Parathyroid adenoma (tissue), 2 donors: ENCODE measurements around the gene TTN.
A peak's percentile ranks its signal among the peaks of the same experiment; 100 is the strongest.
"Not testable (repeated sequence)": the region's sequence is repeated elsewhere in the genome, so short reads cannot be mapped to it uniquely, and the experiment has no call there.

Source experiments
- H2AFZ ChIP-seq: fragments of 300-600 bp; sonication (generic); one replicate; pipeline ENCODE4 v1.7.0; 2017; ENCODE audit warnings: antibody characterized with exemption, mild to moderate bottlenecking
- H3K27ac ChIP-seq: fragments of 300-600 bp; sonication (generic); one replicate; pipeline ENCODE4 v1.7.0; 2017
- H3K27me3 ChIP-seq: fragments of 300-600 bp; sonication (generic); one replicate; pipeline ENCODE4 v1.7.0; 2017; ENCODE audit warnings: low read length; ENCODE audit not compliant: control insufficient read depth, insufficient read depth
- H3K36me3 ChIP-seq: fragments of 300-600 bp; sonication (generic); one replicate; pipeline ENCODE4 v1.7.0; 2017; ENCODE audit warnings: low read length; ENCODE audit not compliant: control insufficient read depth, insufficient read depth
- H3K4me1 ChIP-seq: fragments of 300-600 bp; sonication (generic); one replicate; pipeline ENCODE4 v1.7.0; 2017; ENCODE audit warnings: control low read depth
- H3K4me2 ChIP-seq: fragments of 300-600 bp; sonication (generic); one replicate; pipeline ENCODE4 v1.7.0; 2017; ENCODE audit warnings: low read length
- H3K4me3 ChIP-seq: fragments of 300-600 bp; sonication (generic); one replicate; pipeline ENCODE4 v1.7.0; 2017; ENCODE audit warnings: low read depth, low read length
- H3K79me2 ChIP-seq: fragments of 300-600 bp; sonication (generic); one replicate; pipeline ENCODE4 v1.7.0; 2017; ENCODE audit warnings: control low read depth
- H3K9ac ChIP-seq: fragments of 300-600 bp; sonication (generic); one replicate; pipeline ENCODE4 v1.7.0; 2017; ENCODE audit warnings: mild to moderate bottlenecking
- H3K9me3 ChIP-seq: fragments of 300-600 bp; sonication (generic); one replicate; pipeline ENCODE4 v1.7.0; 2017; ENCODE audit warnings: low read length; ENCODE audit not compliant: control insufficient read depth
- TF ChIP-seq, protein P1 (sequence below): fragments of 300-600 bp; sonication (generic); IDR thresholded peaks from one replicate; pipeline ENCODE4 v1.7.0; 2017; ENCODE audit warnings: antibody characterized with exemption, mild to moderate bottlenecking
- donor health status: primary hyperparathyroidism.

TTN gene

DNA sequence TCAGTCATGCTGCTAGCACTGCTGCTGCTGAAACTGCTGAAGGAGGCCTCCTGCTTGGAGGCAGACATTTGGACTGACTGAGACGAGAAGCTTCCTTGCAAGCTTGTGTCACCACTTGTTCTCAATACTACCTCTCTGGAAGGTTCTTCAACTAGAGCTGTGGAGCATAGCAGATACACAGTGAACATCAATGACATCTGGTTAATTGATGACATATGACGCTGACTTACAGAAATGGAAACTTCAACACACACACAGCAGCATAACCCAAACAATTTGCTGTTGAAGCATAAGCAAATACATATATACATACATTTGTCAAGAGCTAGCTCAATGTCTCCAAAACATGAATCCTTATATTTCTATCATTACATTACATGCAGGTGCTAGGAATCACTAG, 279.6 kb downstream of the TTN start:
- no peak overlapping the region for H3K27ac ChIP-seq

DNA sequence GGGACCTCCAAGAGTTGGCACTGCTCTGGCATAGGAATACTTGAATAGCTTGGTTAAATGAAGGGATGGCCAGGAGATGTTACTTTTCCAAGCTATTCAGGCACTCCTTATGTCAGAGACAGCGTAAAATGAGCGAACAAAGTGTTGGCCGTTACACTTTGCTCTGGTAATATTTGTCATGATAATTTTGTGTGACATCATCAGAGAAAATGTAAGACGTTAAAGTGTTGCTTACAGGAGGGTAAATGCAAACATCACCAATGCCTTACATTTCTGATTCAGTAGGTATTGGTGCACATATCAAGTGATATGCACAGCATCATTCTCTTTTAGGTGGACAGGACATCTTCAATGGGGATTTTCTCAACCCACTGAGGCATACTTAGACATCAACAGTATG, 281.0 kb downstream of the TTN start:
- Histone ChIP-seq H3K27ac (no peak overlapping the region), H3K27me3 (no peaks in the 10 kb centered on the region), H2AFZ (no peak overlapping the region), H3K4me3 (no peak overlapping the region), H3K79me2 (no peaks in the 10 kb centered on the region), H3K4me1 (no peaks in the 10 kb centered on the region), H3K9me3 (no peaks in the 10 kb centered on the region), H3K4me2 (no peak overlapping the region), H3K36me3 (no peaks in the 10 kb centered on the region), H3K9ac (no peak overlapping the region)
- TF ChIP-seq, protein P1, sequence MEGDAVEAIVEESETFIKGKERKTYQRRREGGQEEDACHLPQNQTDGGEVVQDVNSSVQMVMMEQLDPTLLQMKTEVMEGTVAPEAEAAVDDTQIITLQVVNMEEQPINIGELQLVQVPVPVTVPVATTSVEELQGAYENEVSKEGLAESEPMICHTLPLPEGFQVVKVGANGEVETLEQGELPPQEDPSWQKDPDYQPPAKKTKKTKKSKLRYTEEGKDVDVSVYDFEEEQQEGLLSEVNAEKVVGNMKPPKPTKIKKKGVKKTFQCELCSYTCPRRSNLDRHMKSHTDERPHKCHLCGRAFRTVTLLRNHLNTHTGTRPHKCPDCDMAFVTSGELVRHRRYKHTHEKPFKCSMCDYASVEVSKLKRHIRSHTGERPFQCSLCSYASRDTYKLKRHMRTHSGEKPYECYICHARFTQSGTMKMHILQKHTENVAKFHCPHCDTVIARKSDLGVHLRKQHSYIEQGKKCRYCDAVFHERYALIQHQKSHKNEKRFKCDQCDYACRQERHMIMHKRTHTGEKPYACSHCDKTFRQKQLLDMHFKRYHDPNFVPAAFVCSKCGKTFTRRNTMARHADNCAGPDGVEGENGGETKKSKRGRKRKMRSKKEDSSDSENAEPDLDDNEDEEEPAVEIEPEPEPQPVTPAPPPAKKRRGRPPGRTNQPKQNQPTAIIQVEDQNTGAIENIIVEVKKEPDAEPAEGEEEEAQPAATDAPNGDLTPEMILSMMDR: no peak

More for the DNA sequence above, 279.6 kb downstream of the TTN start:
- H3K36me3 ChIP-seq: no peaks in the 10 kb centered on the region
- TF ChIP-seq, protein P1: no peak
- no peaks in the 10 kb centered on the region for H3K9me3 ChIP-seq
- H3K4me3 ChIP-seq: no peak overlapping the region
- no peak overlapping the region for H3K4me2 ChIP-seq
- H3K27me3 ChIP-seq: no peaks in the 10 kb centered on the region
- no peak overlapping the region for H2AFZ ChIP-seq
- H3K9ac ChIP-seq: no peak overlapping the region
- no peaks in the 10 kb centered on the region for H3K79me2 ChIP-seq
- H3K4me1 ChIP-seq: no peaks in the 10 kb centered on the region

DNA sequence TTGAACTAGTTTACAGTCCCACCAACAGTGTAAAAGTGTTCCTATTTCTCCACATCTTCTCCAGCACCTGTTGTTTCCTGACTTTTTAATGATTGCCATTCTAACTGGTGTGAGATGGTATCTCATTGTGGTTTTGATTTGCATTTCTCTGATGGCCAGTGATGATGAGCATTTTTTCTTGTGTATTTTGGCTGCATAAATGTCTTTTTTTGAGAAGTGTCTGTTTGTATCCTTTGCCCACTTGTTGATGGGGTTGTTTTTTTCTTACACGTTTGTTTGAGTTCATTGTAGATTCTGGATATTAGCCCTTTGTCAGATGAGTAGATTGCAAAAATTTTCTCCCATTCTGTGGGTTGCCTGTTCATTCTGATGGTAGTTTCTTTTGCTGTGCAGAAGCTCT, 281.8 kb downstream of the TTN start:
- not testable (repeated sequence) for H3K9ac ChIP-seq, H3K4me2 ChIP-seq, H3K79me2 ChIP-seq, H3K4me1 ChIP-seq, H3K36me3 ChIP-seq, H3K9me3 ChIP-seq, H3K27ac ChIP-seq, H3K27me3 ChIP-seq, H2AFZ ChIP-seq, H3K4me3 ChIP-seq

DNA sequence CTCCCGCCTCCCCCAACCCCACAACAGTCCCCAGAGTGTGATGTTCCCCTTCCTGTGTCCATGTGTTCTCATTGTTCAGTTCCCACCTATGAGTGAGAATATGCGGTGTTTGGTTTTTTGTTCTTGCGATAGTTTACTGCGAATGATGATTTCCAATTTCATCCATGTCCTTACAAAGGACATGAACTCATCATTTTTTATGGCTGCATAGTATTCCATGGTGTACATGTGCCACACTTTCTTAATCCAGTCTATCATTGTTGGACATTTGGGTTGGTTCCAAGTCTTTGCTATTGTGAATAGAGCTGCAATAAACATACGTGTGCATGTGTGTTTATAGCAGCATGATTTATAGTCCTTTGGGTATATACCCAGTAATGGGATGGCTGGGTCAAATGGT, 282.2 kb downstream of the TTN start:
- not testable (repeated sequence) for H3K9ac ChIP-seq, H3K9me3 ChIP-seq, H3K27me3 ChIP-seq, H3K4me1 ChIP-seq, H3K27ac ChIP-seq, H2AFZ ChIP-seq, H3K36me3 ChIP-seq, H3K4me2 ChIP-seq, H3K79me2 ChIP-seq, H3K4me3 ChIP-seq

DNA sequence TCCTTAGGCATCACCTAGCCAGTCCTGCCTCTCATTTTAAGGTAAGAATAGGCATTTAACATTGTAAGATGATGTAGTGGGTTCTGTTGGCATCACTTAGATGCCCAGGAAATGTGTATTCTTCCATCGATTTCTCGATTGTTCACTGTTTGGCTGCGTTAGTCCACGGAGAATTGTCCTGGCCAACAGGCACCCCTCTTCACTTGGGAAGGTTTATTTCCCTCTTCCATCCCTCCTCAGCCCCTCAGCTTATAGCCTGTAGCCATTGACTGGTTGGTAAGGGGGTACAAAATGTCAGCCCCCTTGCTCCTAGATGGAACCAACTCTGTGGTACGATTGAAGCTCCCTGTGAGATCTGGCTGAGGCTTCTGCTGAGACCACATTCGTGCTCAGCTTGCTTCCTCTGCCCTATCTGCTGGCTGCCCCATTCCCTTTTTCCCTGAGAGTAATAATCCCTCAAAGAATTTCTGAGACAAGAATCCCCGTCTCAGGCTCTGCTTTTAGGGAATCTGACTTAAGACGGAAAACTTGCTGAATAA, 283.6 kb downstream of the TTN start:
- Histone ChIP-seq H3K9ac (no peak overlapping the region), H3K36me3 (no peaks in the 10 kb centered on the region), H3K4me1 (no peaks in the 10 kb centered on the region), H3K79me2 (no peaks in the 10 kb centered on the region), H3K4me2 (peak overlapping the region; percentile 53), H3K9me3 (no peaks in the 10 kb centered on the region), H3K4me3 (peak overlapping the region; percentile 56), H3K27me3 (no peaks in the 10 kb centered on the region), H3K27ac (peak overlapping the region; percentile 24), H2AFZ (peak overlapping the region; percentile 85)
- TF ChIP-seq, protein P1: no peak

DNA sequence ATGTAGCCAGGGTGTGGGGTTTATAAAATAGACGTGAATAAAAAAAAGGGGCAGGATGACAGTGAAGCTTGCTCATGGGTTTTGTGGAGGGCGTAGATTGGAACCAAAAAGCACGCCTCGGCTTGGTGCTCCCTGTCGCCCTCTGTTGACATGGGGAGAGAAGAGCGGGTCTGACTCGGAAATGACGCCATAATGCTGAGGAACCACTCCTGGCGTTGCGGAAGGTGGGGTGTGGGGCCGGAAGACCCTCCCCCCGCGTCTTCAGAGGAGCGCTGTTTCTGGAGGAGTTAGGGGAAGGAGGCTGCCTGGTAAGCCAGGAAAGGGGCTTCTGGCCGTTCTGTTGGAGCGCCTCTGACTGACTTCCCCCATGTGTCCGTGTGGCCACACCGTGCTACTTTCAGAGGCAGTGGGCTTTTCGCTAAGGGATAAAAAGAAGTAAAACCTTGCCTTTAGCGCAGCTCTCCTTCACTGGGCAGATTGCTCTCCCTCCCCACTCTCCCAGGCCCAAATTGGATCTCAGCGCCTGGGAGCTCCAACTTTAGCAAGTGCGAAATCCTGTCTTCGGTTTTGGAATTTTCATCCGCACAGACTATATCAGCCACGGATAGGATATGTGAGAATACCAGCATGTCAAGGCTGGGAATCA, 284.1 kb downstream of the TTN start:
- Histone ChIP-seq H3K27ac (peak overlapping the region; percentile 24), H2AFZ (peak overlapping the region; percentile 85), H3K79me2 (no peaks in the 10 kb centered on the region), H3K4me3 (peak overlapping the region; percentile 56), H3K27me3 (no peaks in the 10 kb centered on the region), H3K4me1 (no peaks in the 10 kb centered on the region), H3K9ac (no peak overlapping the region), H3K4me2 (peak overlapping the region; percentile 53), H3K9me3 (no peaks in the 10 kb centered on the region), H3K36me3 (no peaks in the 10 kb centered on the region)
- TF ChIP-seq, protein P1: peak; percentile 61
